CD4-positive, alpha-beta T cell treated with Interleukin-6 at 100 ng/mL for 8 hours (primary cell): Measurements from ENCODE around the gene MSRB1.
A peak's percentile ranks its signal among the peaks of the same experiment; 100 is the strongest.

Experiments
- DNase-seq: peaks from one replicate; pipeline ENCODE4 v3.0.0-alpha.2; 2020; ENCODE audit warnings: mixed read lengths, low spot score

Gene MSRB1

DNA sequence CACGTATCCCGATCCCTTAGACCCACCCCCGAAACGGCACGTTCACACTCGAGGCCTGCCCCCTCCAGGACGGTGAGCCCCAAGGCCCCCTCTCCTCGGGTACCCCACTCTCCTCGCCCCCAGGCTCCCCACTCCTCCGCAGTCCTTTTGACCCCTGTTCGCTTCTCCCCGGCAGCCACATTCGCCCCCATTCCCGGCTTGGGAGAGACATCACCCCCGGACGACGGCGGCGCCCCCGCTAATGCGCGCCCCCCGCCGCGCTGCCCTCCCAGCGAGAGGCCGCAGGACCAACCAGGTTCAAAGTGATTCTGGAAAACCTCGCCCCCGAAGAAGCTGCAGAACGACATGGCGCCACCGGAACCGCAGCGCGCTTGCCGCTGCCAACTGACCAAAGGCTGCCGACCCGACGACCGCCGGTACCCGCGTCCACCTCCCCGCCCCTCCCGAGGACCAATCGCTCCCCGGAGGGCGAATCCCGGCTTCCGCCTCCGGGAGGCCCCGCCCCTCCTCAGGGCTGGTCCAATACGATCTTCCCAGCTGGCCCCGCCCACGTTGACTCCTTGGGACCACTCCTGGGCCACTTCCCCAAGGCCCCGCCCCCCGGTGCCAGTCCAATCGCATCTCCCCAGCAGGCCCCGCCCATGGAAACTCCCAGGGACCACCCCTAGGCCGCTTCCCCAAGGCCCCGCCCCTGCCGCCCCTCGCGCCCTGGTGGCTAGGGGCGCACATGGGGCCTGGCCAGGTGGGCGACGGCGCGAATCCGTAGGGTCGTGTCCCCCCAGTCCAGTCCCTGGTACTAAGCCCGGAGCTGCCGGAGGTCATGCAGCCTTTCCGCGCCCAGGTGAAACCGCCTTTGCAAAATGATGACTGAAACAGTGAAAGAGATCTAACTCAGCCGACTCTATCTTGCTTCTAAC, at the start of gene MSRB1:
MSRB1 (minus strand) TSS at position 390 of the 917 bp plus-strand sequence; CDS start at position 347, 43 bp downstream.
- peak; percentile 99 for DNase-seq

DNA sequence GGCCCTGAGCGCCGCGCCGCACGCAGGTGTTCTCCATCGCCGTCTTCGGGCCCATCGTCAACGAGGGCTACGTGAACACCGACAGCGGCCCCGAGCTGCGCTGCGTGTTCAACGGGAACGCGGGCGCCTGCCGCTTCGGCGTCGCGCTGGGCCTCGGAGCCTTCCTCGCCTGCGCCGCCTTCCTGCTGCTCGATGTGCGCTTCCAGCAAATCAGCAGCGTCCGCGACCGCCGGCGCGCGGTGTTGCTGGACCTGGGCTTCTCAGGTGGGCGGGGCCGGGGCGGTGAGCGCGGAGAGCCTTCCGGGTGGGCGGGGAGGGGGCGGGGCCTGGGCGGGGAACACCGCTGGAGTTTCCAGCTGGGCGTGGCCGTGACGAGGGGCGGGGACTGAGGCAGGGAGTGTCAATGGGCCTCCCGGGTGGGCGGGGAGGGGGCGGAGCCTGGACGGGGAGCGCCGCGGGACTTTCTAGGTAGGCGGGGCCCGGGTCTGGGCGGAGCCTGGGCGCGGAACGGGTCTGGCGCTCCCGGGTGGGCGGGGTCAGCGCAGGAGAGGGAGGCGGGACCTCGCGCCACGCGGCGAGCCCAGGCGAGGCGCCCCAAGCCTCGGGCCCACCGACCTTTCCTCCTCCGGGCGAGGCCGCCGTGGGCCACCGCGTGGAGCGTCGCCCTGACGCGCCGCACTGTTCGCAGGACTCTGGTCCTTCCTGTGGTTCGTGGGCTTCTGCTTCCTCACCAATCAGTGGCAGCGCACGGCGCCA, 49.1 kb upstream of the MSRB1 start:
- DNase-seq = peak; percentile 98

DNA sequence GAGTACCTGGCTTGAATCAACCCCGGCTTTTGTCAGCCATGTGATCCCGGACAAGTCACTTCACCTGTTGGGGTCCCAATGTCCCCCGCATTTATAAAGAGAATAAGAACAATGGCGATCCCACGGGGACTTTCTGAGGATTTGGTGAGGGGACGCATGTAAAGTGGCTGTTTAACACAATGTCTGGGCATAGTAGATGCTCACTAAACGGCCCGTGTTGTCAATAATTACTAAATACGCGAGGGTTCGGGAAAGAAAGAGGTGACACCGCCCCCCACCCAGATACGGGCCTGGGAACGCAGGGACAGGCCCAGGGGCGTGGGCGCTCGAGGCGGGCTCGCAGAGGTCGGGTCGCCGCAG, 48.6 kb upstream of the MSRB1 start:
- DNase-seq = no peak

- DNase-seq = peak; percentile 44
Measured at GRCh38 chr16:1991135-1991551, 48.1 kb upstream of the MSRB1 start.

GRCh38 chr16:1990351-1991134, 47.5 kb upstream of the MSRB1 start:
- no peak for DNase-seq

DNA sequence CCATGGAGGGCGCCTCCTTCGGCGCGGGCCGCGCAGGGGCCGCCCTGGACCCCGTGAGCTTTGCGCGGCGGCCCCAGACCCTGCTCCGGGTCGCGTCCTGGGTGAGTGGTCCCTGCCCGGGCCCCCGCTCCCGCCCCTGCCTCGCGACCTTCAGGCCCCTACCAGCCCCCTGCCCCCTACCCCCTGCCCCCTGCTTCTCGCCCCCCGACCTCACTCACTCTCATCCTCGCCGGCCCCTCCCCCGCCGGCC, 47.0 kb upstream of the MSRB1 start:
- DNase-seq = no peak

GRCh38 chr16:1989209-1990100, 46.5 kb upstream of the MSRB1 start, which contains the start of gene SYNGR3:
Gene SYNGR3, plus strand, starts transcription at chr16:1989970. Its CDS starts 133 bp downstream, at chr16:1990103.
- DNase-seq = no peak

- DNase-seq = no peak
Measured at GRCh38 chr16:1987198-1987597, 44.2 kb upstream of the MSRB1 start.

GRCh38 chr16:1985466-1986150, 42.6 kb upstream of the MSRB1 start:
- DNase-seq = no peak

GRCh38 chr16:1984347-1985225, 41.6 kb upstream of the MSRB1 start:
- no peak for DNase-seq

- DNase-seq = peak; percentile 63
Measured at GRCh38 chr16:1983544-1984346, 40.7 kb upstream of the MSRB1 start, which contains the start of gene GFER. Gene GFER, plus strand, starts transcription at chr16:1984193. Its CDS starts 26 bp downstream, at chr16:1984219.

DNA sequence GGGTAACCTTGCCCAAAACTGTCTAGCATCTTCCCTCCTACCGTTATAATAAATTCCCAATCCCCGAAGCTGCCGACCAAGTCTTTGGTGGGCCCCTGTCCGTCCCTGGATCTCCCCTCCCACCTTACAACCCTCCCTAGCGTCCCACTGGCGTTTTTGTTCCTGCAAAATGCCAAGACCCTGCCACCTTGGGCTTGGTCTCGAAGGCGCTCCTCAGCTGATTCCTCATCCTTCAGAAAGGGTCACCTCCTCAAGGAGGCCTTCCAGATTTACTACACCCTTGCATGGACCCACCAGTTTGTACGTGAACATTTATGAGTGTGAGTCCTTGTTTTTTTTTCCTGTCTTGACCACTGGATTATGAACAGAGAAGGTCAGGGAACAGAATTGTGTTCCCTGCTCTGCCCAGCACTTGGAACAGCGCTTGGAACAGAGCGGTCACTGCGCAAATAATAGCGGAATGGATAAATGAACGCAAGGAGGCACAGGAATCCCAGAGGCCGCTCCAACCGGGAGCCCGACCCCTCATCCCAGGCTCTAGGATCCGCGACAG, 40.1 kb upstream of the MSRB1 start:
- no peak for DNase-seq

- no peak for DNase-seq
Measured at GRCh38 chr16:1982013-1982433, 39.0 kb upstream of the MSRB1 start.

GRCh38 chr16:1981398-1981836, 38.4 kb upstream of the MSRB1 start, which contains the start of gene NOXO1:
Gene NOXO1, minus strand, starts transcription at chr16:1981469. Its CDS starts 290 bp downstream, at chr16:1981179.
- DNase-seq = no peak

DNA sequence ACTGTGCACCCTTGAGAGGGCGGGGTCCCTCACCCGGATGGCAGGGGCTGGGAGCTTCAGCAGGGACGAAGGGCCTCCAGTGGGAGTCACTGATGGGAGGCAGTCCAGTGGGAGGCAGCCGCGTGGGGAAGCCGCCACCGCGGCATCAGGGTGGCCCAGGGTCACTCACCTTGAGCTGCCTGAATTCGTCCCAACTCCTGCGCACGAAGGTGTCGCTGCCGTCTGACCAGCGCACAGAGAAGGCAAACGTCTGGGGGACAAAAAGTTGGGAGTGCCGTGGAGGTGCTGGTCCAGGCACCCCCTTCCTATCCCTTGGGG, 37.7 kb upstream of the MSRB1 start:
- DNase-seq = no peak

DNA sequence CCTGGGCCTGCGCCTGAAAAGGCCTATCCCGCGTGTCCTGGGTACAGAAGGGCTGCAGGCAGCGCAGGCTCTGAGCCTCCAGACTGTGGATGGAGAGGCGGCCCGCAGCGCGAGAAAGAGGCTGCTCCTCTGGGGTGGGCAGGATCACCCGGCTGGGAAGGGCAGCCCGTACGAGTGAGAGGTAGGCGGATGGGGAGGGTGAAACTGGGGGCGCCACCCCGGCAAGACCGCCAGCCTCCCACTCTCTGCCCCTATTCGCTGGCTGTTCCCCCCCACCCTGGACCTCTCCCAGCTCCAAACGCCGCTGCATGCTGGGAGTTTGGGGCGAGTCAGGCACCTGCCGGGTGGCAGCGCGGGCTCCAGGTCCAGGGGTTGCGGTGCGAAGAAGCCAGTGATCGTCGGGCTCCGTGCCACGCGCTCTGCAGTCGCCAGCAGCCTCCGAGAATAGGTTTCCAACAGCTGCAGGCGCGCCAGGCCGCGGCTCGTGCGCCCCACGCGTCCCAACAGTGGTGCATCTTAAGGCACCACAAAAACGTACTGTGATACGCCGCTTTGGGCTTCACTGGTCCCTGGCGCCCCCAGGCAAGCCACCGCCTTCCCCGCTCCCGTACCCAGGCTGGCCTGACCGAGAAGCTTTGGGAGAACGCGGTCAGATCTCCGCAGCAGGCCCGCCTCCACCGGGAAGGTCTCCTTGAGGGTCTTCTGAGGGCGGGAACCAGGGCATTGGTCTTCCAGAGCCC, 37.2 kb upstream of the MSRB1 start:
- DNase-seq = no peak

GRCh38 chr16:1979271-1980029, 36.5 kb upstream of the MSRB1 start:
- DNase-seq = no peak
